Urothelium cell line (cell line): ENCODE data around the gene NADSYN1.

Source experiments
- DNase-seq: peaks from one replicate; pipeline ENCODE4 v3.0.0; 2011; ENCODE audit warnings: low spot score, mixed read lengths
- FAIRE-seq: peaks from 2 replicates; lab custom pipeline; 2011; peaks lifted over from hg19 to GRCh38; lab: Jason Lieb, UNC

NADSYN1 gene

DNA sequence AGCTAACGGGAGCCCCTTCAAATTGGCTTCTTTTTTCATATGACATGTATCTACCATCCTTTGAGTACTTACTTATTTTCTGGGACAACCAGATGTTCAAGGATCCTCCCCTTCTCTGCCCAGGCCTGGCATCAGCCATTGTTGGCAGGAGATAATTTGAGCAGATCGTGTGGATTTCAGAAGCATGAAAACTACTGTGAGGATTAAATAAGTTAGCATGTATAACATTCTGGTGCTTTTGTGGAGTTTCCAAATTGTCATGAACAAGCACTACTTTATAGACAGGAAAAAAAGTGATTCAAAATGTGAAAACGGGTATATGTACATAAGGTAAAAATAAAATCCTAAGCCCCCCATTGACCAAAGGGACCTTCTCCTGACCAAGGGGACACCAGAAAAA, 2.1 kb upstream of the NADSYN1 start:
- DNase-seq (no peak), FAIRE-seq (no peak)

DNA sequence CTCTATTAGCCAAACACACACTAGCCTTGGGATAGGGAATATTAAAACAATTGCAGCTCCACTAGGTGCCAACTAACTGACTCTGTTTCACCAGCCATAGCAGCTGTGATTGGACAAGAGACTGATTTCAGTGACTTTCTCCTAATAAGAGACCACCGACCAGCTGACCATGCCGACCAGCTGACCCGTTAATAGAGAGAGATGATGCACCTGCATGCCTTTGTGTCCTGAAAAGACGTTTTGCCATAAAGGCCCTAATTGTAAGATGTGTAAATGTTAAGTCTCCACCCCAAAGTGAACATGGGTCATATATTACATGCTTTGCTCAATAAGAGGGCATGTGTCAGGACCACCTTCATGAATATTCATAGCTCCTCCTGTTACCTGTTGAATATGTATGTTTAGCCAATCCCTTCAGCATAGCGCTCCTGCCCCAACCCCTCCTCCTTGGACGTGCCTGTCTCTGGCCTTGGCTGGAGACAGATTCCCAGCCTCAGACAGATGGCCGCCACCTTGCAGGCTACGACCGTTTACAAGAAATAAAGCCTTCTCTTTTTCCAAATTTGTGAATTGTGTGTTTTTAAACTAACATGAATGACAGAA, 1.3 kb upstream of the NADSYN1 start:
- FAIRE-seq (no peak), DNase-seq (no peak)

DNA sequence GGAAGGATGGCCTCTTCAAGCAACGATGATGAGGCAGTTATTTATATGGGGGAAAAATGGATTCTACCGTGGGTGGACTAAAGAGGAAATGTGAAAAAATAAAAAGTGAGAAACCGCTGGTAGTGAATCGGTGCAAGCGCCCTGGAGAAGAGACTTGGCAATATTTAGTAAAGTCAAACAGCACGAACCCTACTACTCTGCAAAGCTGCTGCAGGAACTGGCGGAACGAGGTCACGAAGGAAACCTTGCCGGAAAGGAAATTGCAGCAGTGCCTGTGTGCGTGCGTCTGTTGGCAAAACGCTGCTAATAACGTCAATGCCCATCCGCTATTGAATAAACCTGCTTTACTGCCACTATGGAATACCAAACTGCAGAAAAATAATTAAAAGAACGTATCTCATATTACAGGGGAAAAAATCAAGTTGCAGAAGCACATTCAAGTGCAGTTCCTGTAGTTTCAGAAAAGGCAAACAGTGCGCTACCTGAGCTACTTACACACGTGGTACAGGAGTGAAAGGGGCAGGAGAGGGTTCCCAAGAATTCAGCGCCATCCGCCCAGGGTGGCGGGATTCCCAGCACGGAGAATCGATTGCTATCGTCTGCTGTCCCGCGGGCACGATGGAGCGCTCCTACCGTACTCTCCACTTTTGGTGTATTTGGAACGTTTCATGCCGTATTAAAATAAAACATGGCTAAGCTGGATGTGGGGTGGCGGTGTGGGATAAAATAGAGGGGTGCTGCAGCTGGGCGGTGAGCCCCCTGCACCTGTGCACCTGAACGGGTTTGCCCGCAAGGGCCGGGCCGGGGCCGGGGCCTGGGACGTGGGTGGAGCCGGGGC, 585 bp upstream of the NADSYN1 start:
- FAIRE-seq (no peak), DNase-seq (no peak)

GRCh38 chr11:71453918-71454304, 908 bp downstream of the NADSYN1 start:
- no peak for DNase-seq
- no peak for FAIRE-seq

GRCh38 chr11:71454470-71455113, 1.6 kb downstream of the NADSYN1 start:
- DNase-seq (no peak), FAIRE-seq (no peak)

GRCh38 chr11:71456294-71456693, 3.3 kb downstream of the NADSYN1 start:
- DNase-seq = no peak
- FAIRE-seq = no peak

- no peak for FAIRE-seq
Observed at GRCh38 chr11:71456831-71457230, 3.8 kb downstream of the NADSYN1 start.

GRCh38 chr11:71458146-71459070, 5.4 kb downstream of the NADSYN1 start:
- FAIRE-seq (no peak), DNase-seq (no peak)

More at GRCh38 chr11:71456831-71457230, 3.8 kb downstream of the NADSYN1 start:
- DNase-seq = no peak

GRCh38 chr11:71459076-71459766, 6.2 kb downstream of the NADSYN1 start:
- DNase-seq (no peak), FAIRE-seq (no peak)

GRCh38 chr11:71459767-71460320, 6.8 kb downstream of the NADSYN1 start:
- DNase-seq = no peak
- FAIRE-seq = no peak

DNA sequence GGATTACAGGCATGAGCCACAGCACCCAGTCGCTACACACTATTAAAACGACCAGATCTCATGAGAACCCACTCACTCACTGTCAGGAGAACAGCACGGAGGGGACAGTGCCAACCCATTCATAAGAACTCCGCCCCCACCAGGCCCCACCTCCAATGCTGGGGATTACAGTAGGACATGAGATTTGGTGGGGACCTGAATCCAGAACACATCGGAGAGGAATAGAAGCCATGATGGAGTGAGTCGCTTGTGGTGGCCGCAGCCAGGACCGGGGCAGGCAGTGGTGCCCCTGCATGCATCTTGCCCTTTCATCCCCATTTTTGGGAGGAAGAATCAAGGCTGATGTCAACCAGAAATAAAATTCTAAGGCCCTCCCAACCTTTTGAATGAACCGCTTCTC, 8.7 kb downstream of the NADSYN1 start:
- DNase-seq = no peak
- no peak for FAIRE-seq

GRCh38 chr11:71462726-71463125, 9.7 kb downstream of the NADSYN1 start:
- DNase-seq (no peak), FAIRE-seq (no peak)

DNA sequence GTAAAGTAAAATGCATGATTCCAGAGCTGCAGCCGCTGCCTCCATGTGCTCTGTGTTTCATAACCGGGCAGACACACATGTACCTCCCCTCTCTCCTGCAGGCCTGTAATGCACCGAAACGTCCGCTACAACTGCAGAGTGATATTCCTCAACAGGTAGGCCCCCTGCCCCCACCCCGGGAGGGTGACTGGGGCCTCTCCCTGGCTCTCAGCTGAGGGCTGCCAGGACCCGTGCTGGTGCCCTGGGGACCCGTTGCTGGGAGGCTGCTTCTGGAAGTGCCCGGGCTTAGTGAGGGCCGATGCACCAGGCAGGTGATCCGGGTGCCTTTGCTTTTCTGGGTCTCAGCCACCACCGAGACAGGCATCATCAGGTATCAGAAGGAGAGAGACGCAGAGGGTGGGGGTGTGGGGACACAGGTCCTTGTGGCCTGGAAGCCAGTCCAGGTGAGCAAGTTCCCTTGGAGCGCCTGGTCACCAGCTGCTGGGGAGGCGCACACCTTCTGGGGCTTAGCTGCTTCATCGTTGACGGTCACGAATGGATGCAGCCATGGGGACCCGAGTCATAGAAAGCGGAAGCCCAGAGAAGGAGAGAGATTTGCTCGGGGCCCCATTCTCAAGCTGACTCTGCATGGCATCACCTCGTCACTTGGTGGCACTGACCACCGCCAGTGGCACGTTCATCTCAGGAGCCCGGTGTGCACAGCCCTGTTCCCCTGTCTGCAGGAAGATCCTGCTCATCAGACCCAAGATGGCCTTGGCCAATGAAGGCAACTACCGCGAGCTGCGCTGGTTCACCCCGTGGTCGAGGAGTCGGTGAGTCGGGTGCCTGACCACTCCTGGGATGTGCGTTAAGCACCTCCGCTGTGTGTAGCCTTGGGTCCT, 10.6 kb downstream of the NADSYN1 start:
- FAIRE-seq = no peak

GRCh38 chr11:71465054-71465453, 12.1 kb downstream of the NADSYN1 start:
- FAIRE-seq (no peak), DNase-seq (no peak)

More for the DNA sequence above, 10.6 kb downstream of the NADSYN1 start:
- no peak for DNase-seq

DNA sequence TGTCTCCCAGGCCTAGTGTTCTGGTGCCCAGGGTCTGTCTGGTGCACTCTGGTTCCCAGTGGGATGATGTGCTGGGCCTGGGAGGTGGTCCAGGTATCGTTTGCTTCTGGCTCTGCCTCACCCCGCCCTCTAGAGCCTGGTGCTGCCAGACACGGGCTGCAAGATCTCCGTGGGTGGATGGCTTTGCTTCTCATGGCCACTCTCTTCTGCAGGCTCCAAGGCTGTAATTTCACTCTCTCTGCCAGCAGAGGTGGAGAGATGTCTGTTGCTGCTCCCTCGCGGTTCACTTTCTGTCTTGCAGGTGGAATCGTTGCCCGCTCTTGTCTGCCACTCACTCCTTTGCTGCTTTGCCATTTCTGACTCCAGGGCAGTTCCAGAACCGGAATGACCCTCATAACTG, 13.4 kb downstream of the NADSYN1 start:
- DNase-seq (no peak), FAIRE-seq (no peak)

DNA sequence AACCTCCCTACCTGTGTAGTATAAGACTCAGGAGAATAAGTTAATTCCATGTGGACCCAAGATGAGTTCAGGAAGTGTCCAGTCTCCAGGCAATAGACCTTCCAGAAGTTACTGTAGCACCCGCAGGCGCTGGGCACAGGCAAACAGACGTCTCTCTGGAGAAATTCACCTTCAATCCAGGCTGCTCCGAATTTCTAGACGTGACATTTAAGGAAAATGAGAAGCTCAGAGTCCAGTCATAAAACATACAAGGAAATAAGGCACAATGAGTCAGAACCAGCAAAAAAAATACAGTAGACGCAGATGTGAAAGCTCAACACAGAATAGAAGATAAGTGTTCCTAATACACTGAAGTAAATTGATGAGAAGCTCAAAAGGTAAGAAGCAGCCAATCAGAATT, 14.2 kb downstream of the NADSYN1 start:
- no peak for DNase-seq
- FAIRE-seq = no peak

GRCh38 chr11:71470946-71471345, 17.9 kb downstream of the NADSYN1 start:
- FAIRE-seq = no peak

GRCh38 chr11:71472357-71472885, 19.4 kb downstream of the NADSYN1 start:
- DNase-seq = no peak
- peak; percentile 32 for FAIRE-seq

More at GRCh38 chr11:71470946-71471345, 17.9 kb downstream of the NADSYN1 start:
- DNase-seq = no peak
